ENCODE results near the gene PADI1. TPM values are rescaled to one million over a fixed set of nuclear protein-coding genes. Genes with fewer than 3 reads are reported as not detected.

PADI1 gene
- total and polyA plus RNA-seq, 2 donors: 0.14 to 0.57 TPM

DNA sequence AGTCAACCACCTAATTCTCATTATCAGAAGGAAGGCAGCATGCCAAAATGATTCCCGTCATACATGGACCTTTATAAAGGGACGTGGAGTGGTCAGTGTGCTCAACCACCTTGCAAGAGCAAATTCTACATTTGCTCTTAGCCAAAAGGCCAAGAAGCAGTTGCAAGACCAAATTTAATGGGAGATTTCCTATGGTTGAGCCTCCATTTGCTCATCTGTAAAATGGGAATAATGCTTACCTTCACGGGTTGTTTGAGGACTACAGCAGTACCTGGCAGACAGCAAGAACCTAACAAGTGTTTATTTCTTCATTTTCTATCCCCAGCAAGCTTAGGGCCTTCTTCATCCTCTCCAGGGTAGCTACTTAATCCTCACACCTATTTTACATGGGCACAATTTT lies 85.6 kb downstream of the PADI1 start:
- Histone ChIP-seq H3K36me3 (ENCODE audit: control insufficient read depth in 2 of 2, insufficient read depth in 2 of 2, low read length in 1 of 2) (no peaks in the 10 kb centered on the region), H3K4me3 (ENCODE audit: low read length in 2 of 2) (no peak overlapping the region), H3K27ac (ENCODE audit: low read depth in 1 of 2, low read length in 1 of 2) (no peak overlapping the region), H3K4me1 (ENCODE audit: control insufficient read depth in 2 of 2, insufficient read depth in 2 of 2, low read length in 2 of 2) (no peaks in the 10 kb centered on the region), H3K27me3 (ENCODE audit: control insufficient read depth in 2 of 2, insufficient read depth in 1 of 2, low read length in 1 of 2) (no peaks in the 10 kb centered on the region), H3K9me3 (ENCODE audit: control insufficient read depth in 2 of 2, insufficient read depth in 1 of 2, low read length in 1 of 2) (no peaks in the 10 kb centered on the region)
- no peak for DNase-seq (ENCODE audit: low read depth in 6 of 9, low spot score in 9 of 9)
- 98% methylated on average over 3 of the region's 3 CpGs for WGBS

DNA sequence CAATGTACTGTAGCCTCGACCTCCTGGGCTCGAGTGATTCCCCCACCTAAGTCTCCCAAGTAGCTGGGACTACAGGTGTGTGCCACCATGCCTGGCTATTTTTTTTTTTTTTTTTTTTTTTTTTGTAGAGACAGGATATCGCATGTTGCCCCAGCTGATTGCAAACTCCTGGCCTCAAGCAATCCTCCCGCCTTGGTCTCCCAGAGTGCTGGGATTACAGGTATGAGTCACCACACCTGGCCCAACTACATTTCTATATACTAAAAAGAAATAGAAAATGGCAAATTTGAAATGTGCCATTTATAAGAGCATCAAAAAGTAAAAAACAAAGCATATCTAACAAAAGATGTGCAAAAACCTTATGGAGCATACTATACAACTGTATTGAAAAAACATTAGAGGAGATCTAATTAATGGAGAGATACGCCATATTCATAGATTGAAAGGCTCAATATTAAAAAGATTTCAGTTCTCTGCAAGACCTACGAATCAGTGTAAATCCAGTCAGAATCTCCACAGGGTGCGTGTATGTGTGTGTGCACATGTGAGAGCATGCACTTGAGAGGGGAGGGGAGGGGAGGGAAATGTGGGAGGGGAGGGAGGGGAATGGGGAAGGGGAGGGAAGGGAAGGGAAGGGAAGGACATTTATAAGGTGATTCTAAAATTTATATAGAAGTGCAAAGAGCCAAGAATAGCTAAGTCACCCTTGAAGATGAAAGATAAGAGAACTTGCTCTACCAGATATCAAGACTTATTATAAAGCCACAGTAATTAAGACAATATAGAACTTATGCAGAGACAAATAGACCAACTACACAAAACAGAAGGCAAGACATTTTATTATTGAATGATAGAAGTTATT lies 87.6 kb downstream of the PADI1 start:
- no peak for DNase-seq (ENCODE audit: low read depth in 6 of 9, low spot score in 9 of 9)
- no peaks in the 10 kb centered on the region for H3K27me3 ChIP-seq (ENCODE audit: control insufficient read depth in 2 of 2, insufficient read depth in 1 of 2, low read length in 1 of 2)
- no peak overlapping the region for H3K27ac ChIP-seq (ENCODE audit: low read depth in 1 of 2, low read length in 1 of 2)

DNA sequence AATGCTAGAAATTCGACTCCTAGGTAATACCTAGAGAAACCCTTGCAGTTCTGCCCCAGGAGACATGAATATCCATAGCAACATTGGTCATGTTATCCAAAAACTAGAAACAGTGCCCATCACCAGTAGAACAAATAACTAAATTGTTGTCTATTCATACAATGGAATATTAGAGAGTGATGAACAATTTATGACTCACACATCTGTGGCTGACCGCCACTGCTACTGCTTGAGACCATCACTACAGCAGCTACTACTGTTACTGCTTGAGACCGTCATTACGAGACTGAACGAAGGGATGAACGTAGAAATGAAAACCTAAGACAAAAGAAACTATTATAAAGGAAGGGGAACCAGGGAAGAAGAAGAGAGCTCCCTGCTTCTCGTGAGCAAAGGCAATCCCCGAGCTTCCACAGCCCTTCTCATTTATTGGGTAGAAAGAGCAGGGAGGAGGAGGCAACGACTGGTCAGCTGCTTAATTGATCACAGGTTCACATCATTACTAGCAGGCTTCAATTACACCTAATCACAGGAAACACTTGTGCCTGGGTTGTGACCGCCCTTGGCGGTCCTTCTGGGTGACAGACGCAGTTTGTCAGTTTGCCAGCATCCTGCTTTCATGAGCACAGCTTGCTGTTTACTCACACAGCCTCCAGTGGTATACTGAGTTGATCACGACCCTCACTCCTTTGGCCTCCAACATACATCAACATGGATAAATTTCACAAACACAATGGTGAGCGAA lies 88.9 kb downstream of the PADI1 start:
- no peaks in the 10 kb centered on the region for H3K4me1 ChIP-seq (ENCODE audit: control insufficient read depth in 2 of 2, insufficient read depth in 2 of 2, low read length in 2 of 2)
- H3K4me3 ChIP-seq (ENCODE audit: low read length in 2 of 2): no peak overlapping the region
- H3K27me3 ChIP-seq (ENCODE audit: control insufficient read depth in 2 of 2, insufficient read depth in 1 of 2, low read length in 1 of 2): no peaks in the 10 kb centered on the region
- no peak for DNase-seq (ENCODE audit: low read depth in 6 of 9, low spot score in 9 of 9)
- WGBS: 53% methylated on average over 14 of the region's 14 CpGs
- H3K27ac ChIP-seq (ENCODE audit: low read depth in 1 of 2, low read length in 1 of 2): no peak overlapping the region
- no peaks in the 10 kb centered on the region for H3K9me3 ChIP-seq (ENCODE audit: control insufficient read depth in 2 of 2, insufficient read depth in 1 of 2, low read length in 1 of 2)
- H3K36me3 ChIP-seq (ENCODE audit: control insufficient read depth in 2 of 2, insufficient read depth in 2 of 2, low read length in 1 of 2): no peaks in the 10 kb centered on the region

More for the DNA sequence above, 87.6 kb downstream of the PADI1 start:
- H3K4me3 ChIP-seq (ENCODE audit: low read length in 2 of 2): no peak overlapping the region
- H3K4me1 ChIP-seq (ENCODE audit: control insufficient read depth in 2 of 2, insufficient read depth in 2 of 2, low read length in 2 of 2): no peaks in the 10 kb centered on the region
- H3K9me3 ChIP-seq (ENCODE audit: control insufficient read depth in 2 of 2, insufficient read depth in 1 of 2, low read length in 1 of 2): no peaks in the 10 kb centered on the region
- H3K36me3 ChIP-seq (ENCODE audit: control insufficient read depth in 2 of 2, insufficient read depth in 2 of 2, low read length in 1 of 2): no peaks in the 10 kb centered on the region
- 74% methylated on average over 7 of the region's 7 CpGs for WGBS

DNA sequence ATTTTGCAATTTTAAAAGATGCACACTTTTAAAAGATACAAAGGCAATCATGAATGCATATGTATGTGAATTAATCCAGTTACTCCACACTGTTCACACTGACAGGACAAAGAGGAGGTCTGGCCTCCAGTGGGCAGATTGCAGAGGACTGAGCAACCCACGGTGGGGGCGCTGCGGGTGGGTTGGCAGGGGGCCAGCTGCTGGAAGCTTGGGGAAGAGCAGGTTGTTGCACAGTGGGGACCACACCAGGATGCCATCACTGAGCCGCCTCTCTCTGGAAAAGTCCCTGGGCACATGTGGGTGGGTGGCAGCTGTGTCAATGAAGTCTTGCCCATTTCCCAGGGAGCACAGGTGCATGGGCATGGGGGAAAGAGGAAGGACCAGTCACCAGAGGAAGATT lies 90.4 kb downstream of the PADI1 start:
- no peaks in the 10 kb centered on the region for H3K27me3 ChIP-seq (ENCODE audit: control insufficient read depth in 2 of 2, insufficient read depth in 1 of 2, low read length in 1 of 2)
- no peak for DNase-seq (ENCODE audit: low read depth in 6 of 9, low spot score in 9 of 9)
- H3K36me3 ChIP-seq (ENCODE audit: control insufficient read depth in 2 of 2, insufficient read depth in 2 of 2, low read length in 1 of 2): no peaks in the 10 kb centered on the region
- no peaks in the 10 kb centered on the region for H3K4me1 ChIP-seq (ENCODE audit: control insufficient read depth in 2 of 2, insufficient read depth in 2 of 2, low read length in 2 of 2)
- 69% methylated on average over 4 of the region's 4 CpGs for WGBS
- no peak overlapping the region for H3K27ac ChIP-seq (ENCODE audit: low read depth in 1 of 2, low read length in 1 of 2)
- no peak overlapping the region for H3K4me3 ChIP-seq (ENCODE audit: low read length in 2 of 2)
- H3K9me3 ChIP-seq (ENCODE audit: control insufficient read depth in 2 of 2, insufficient read depth in 1 of 2, low read length in 1 of 2): no peaks in the 10 kb centered on the region

Other genes starting within 250 kb of the PADI1 start
- gene MFAP2, start 224.5 kb upstream of the PADI1 start, total RNA-seq: 6.8 TPM
- gene MFAP2, start 224.5 kb upstream of the PADI1 start, polyA plus RNA-seq: 5.6 TPM
- gene ATP13A2, start 193.2 kb upstream of the PADI1 start, total RNA-seq: 9.3 TPM
- gene ATP13A2, start 193.2 kb upstream of the PADI1 start, polyA plus RNA-seq: 18.3 TPM
- gene SDHB, start 151.1 kb upstream of the PADI1 start, total RNA-seq: 122 TPM
- 70.0 TPM for gene SDHB, start 151.1 kb upstream of the PADI1 start, polyA plus RNA-seq
- 1.4 TPM for gene PADI2, start 85.7 kb upstream of the PADI1 start, total RNA-seq
- gene PADI2, start 85.7 kb upstream of the PADI1 start, polyA plus RNA-seq: 3.6 TPM
- 0.09 TPM for gene PADI3, start 44.0 kb downstream of the PADI1 start, total RNA-seq
- gene PADI3, start 44.0 kb downstream of the PADI1 start, polyA plus RNA-seq: 0.27 TPM
- gene PADI4, start 103.1 kb downstream of the PADI1 start, total RNA-seq: 2.8 TPM
- 3.5 TPM for gene PADI4, start 103.1 kb downstream of the PADI1 start, polyA plus RNA-seq
- gene PADI6, start 167.1 kb downstream of the PADI1 start, total RNA-seq: 0.09 TPM
- 0.16 TPM for gene PADI6, start 167.1 kb downstream of the PADI1 start, polyA plus RNA-seq
- gene RCC2, start 234.5 kb downstream of the PADI1 start, total RNA-seq: 56.8 TPM
- 65.2 TPM for gene RCC2, start 234.5 kb downstream of the PADI1 start, polyA plus RNA-seq

All from thymus (tissue), 11 donors.